Natural killer cell treated with Interleukin-12 subunit alpha and Interleukin-12 subunit beta and Interleukin-15 and Interleukin-18, amount 100 ng/mL, for 72 hours (primary cell): ENCODE results near the gene ADORA3. TPM values are rescaled to one million over a fixed set of nuclear protein-coding genes. Genes with fewer than 3 reads are reported as not detected.
A peak's percentile ranks its signal among the peaks of the same experiment; 100 is the strongest.

Source experiments
- ATAC-seq, 2 donors: fragments of 150-1000 bp; cut with Tn5 transposase in 1 of 2; sonication (Bioruptor Pico), chemical (Tn5 transposase) in 1 of 2; 2 replicates each; pipeline ENCODE4 v1.10.0; 2021
- DNase-seq: peaks from one replicate; pipeline ENCODE4 v3.0.0; 2022; ENCODE audit warnings: low spot score
- H3K27ac Mint-ChIP-seq, 2 donors: 1 replicate in 1 of 2; 2 replicates in 1 of 2; pipeline ENCODE4 v1.8.0; 2022; ENCODE audit warnings: mixed read lengths in 2 of 2, mild to moderate bottlenecking in 1 of 2, moderate library complexity in 1 of 2
- H3K27me3 Mint-ChIP-seq, 2 donors: 1 replicate in 1 of 2; 2 replicates in 1 of 2; pipeline ENCODE4 v1.8.0; 2022; ENCODE audit warnings: mixed read lengths in 2 of 2
- H3K36me3 Mint-ChIP-seq: one replicate; pipeline ENCODE4 v1.8.0; 2022; ENCODE audit warnings: mixed read lengths
- H3K4me1 Mint-ChIP-seq, 2 donors: 1 replicate in 1 of 2; 2 replicates in 1 of 2; pipeline ENCODE4 v1.8.0; 2022; ENCODE audit warnings: low read depth in 2 of 2, mixed read lengths in 2 of 2, mild to moderate bottlenecking in 1 of 2
- H3K4me3 Mint-ChIP-seq: one replicate; pipeline ENCODE4 v1.8.0; 2022; ENCODE audit warnings: mixed read lengths
- H3K9me3 Mint-ChIP-seq: 2 replicates; pipeline ENCODE4 v1.8.0; 2022; ENCODE audit warnings: mixed read lengths
- total RNA-seq, 2 donors: library from RNA; stranded (reverse); gene quantifications; one replicate each; pipeline ENCODE4 v1.2.3, GENCODE V29; 2022

The ADORA3 gene
- total RNA-seq, 2 donors from 2014 or later = not detected

GRCh38 chr1:111480674-111481073 is 22.8 kb downstream of the ADORA3 start:
- no peaks in the 10 kb centered on the region for H3K27me3 Mint-ChIP-seq
- peaks cover 35 to 38% of the 10 kb centered on the region in 2 donors for H3K4me1 Mint-ChIP-seq
- H3K4me3 Mint-ChIP-seq = no peak overlapping the region
- no peak for DNase-seq
- no peak overlapping the region for H3K27ac Mint-ChIP-seq
- no peaks in the 10 kb centered on the region for H3K9me3 Mint-ChIP-seq
- H3K36me3 Mint-ChIP-seq = peaks cover 10% of the 10 kb centered on the region
- ATAC-seq = no peak

- no peaks in the 10 kb centered on the region for H3K9me3 Mint-ChIP-seq
- H3K4me1 Mint-ChIP-seq = peaks cover 47 to 50% of the 10 kb centered on the region in 2 donors
- ATAC-seq = peak; percentile 49 to 58
These were observed 26.6 kb downstream of the ADORA3 start for GRCh38 chr1:111476761-111477309.

GRCh38 chr1:111476214-111476613 is 27.2 kb downstream of the ADORA3 start:
- no peaks in the 10 kb centered on the region for H3K27me3 Mint-ChIP-seq
- no peaks in the 10 kb centered on the region for H3K9me3 Mint-ChIP-seq
- H3K36me3 Mint-ChIP-seq = peaks cover 10% of the 10 kb centered on the region
- DNase-seq (no peak), ATAC-seq (no peak)
- peaks cover 47 to 50% of the 10 kb centered on the region in 2 donors for H3K4me1 Mint-ChIP-seq
- H3K4me3 Mint-ChIP-seq = peak overlapping the region; percentile 86
- H3K27ac Mint-ChIP-seq = peak overlapping the region; percentile 24 to 45

More at GRCh38 chr1:111476761-111477309, 26.6 kb downstream of the ADORA3 start:
- Mint-ChIP-seq H3K27me3 (no peaks in the 10 kb centered on the region), H3K4me3 (peak overlapping the region; percentile 86), H3K36me3 (peaks cover 10% of the 10 kb centered on the region), H3K27ac (peak overlapping the region; percentile 45 to 51)
- DNase-seq = no peak

- peak overlapping the region; percentile 86 for H3K4me3 Mint-ChIP-seq
- DNase-seq (peak; percentile 72), ATAC-seq (peak; percentile 83)
- no peaks in the 10 kb centered on the region for H3K27me3 Mint-ChIP-seq
- no peaks in the 10 kb centered on the region for H3K9me3 Mint-ChIP-seq
- peaks cover 47 to 50% of the 10 kb centered on the region in 2 donors for H3K4me1 Mint-ChIP-seq
- peak overlapping the region; percentile 24 to 45 for H3K27ac Mint-ChIP-seq
- H3K36me3 Mint-ChIP-seq = peaks cover 10% of the 10 kb centered on the region
These were observed 27.7 kb downstream of the ADORA3 start for GRCh38 chr1:111475701-111476100.

- Mint-ChIP-seq H3K4me3 (peak overlapping the region; percentile 86), H3K27ac (no peak overlapping the region), H3K4me1 (peaks cover 45 to 50% of the 10 kb centered on the region in 2 donors), H3K36me3 (peaks cover 10% of the 10 kb centered on the region), H3K27me3 (no peaks in the 10 kb centered on the region), H3K9me3 (no peaks in the 10 kb centered on the region)
- no peak for ATAC-seq
- DNase-seq = no peak
These were observed 28.9 kb downstream of the ADORA3 start for GRCh38 chr1:111474521-111474920.

GRCh38 chr1:111474106-111474505 is 29.3 kb downstream of the ADORA3 start:
- H3K27me3 Mint-ChIP-seq = no peaks in the 10 kb centered on the region
- H3K4me1 Mint-ChIP-seq = peaks cover 45 to 50% of the 10 kb centered on the region in 2 donors
- peak overlapping the region; percentile 86 for H3K4me3 Mint-ChIP-seq
- H3K9me3 Mint-ChIP-seq = no peaks in the 10 kb centered on the region
- ATAC-seq (no peak), DNase-seq (no peak)
- peaks cover 10% of the 10 kb centered on the region for H3K36me3 Mint-ChIP-seq
- H3K27ac Mint-ChIP-seq = peak overlapping the region in 1 of 2 donors; percentile 68

- Mint-ChIP-seq H3K4me3 (no peak overlapping the region), H3K36me3 (no peaks in the 10 kb centered on the region), H3K27ac (no peak overlapping the region), H3K27me3 (no peaks in the 10 kb centered on the region), H3K9me3 (no peaks in the 10 kb centered on the region), H3K4me1 (peaks cover 25 to 29% of the 10 kb centered on the region in 2 donors)
- ATAC-seq (no peak), DNase-seq (no peak)
These were observed 31.9 kb downstream of the ADORA3 start for GRCh38 chr1:111471538-111471937.

GRCh38 chr1:111471012-111471411 is 32.4 kb downstream of the ADORA3 start:
- H3K27ac Mint-ChIP-seq = no peak overlapping the region
- H3K4me1 Mint-ChIP-seq = peaks cover 23 to 24% of the 10 kb centered on the region in 2 donors
- H3K27me3 Mint-ChIP-seq = no peaks in the 10 kb centered on the region
- DNase-seq (peak; percentile 77), ATAC-seq (peak; percentile 87 to 91)
- H3K9me3 Mint-ChIP-seq = no peaks in the 10 kb centered on the region
- no peak overlapping the region for H3K4me3 Mint-ChIP-seq
- no peaks in the 10 kb centered on the region for H3K36me3 Mint-ChIP-seq

GRCh38 chr1:111470596-111470995 is 32.8 kb downstream of the ADORA3 start:
- H3K9me3 Mint-ChIP-seq = no peaks in the 10 kb centered on the region
- H3K4me3 Mint-ChIP-seq = no peak overlapping the region
- peaks cover 18 to 20% of the 10 kb centered on the region in 2 donors for H3K4me1 Mint-ChIP-seq
- no peaks in the 10 kb centered on the region for H3K36me3 Mint-ChIP-seq
- no peak overlapping the region for H3K27ac Mint-ChIP-seq
- ATAC-seq (peak; percentile 30 to 43), DNase-seq (no peak)
- H3K27me3 Mint-ChIP-seq = no peaks in the 10 kb centered on the region

- no peaks in the 10 kb centered on the region for H3K9me3 Mint-ChIP-seq
- H3K4me1 Mint-ChIP-seq = peaks cover 13% of the 10 kb centered on the region in 2 donors
- no peaks in the 10 kb centered on the region for H3K27me3 Mint-ChIP-seq
- H3K27ac Mint-ChIP-seq = no peak overlapping the region
- ATAC-seq (no peak), DNase-seq (no peak)
- peaks cover 7% of the 10 kb centered on the region for H3K36me3 Mint-ChIP-seq
- H3K4me3 Mint-ChIP-seq = no peak overlapping the region
These were observed 33.9 kb downstream of the ADORA3 start for GRCh38 chr1:111469539-111469938.

GRCh38 chr1:111468717-111469100 is 34.7 kb downstream of the ADORA3 start:
- Mint-ChIP-seq H3K4me3 (no peak overlapping the region), H3K27ac (no peak overlapping the region), H3K9me3 (no peaks in the 10 kb centered on the region), H3K27me3 (no peaks in the 10 kb centered on the region), H3K36me3 (peaks cover 7% of the 10 kb centered on the region), H3K4me1 (peaks cover 7 to 8% of the 10 kb centered on the region in 2 donors)
- DNase-seq = no peak
- no peak for ATAC-seq

GRCh38 chr1:111467865-111468716 is 35.3 kb downstream of the ADORA3 start:
- DNase-seq (no peak), ATAC-seq (no peak)
- no peaks in the 10 kb centered on the region for H3K27me3 Mint-ChIP-seq
- H3K36me3 Mint-ChIP-seq = peaks cover 12% of the 10 kb centered on the region
- H3K27ac Mint-ChIP-seq = no peak overlapping the region
- H3K4me1 Mint-ChIP-seq = peaks cover 7 to 11% of the 10 kb centered on the region in 2 donors
- no peak overlapping the region for H3K4me3 Mint-ChIP-seq
- no peaks in the 10 kb centered on the region for H3K9me3 Mint-ChIP-seq

GRCh38 chr1:111466480-111466879 is 37.0 kb downstream of the ADORA3 start:
- Mint-ChIP-seq H3K4me1 (peaks cover 0 to 10% of the 10 kb centered on the region in 2 donors), H3K36me3 (peaks cover 23% of the 10 kb centered on the region), H3K9me3 (no peaks in the 10 kb centered on the region), H3K4me3 (no peak overlapping the region), H3K27ac (no peak overlapping the region), H3K27me3 (no peaks in the 10 kb centered on the region)
- no peak for DNase-seq
- no peak for ATAC-seq

- Mint-ChIP-seq H3K36me3 (peaks cover 26% of the 10 kb centered on the region), H3K4me3 (no peak overlapping the region), H3K27ac (no peak overlapping the region), H3K27me3 (no peaks in the 10 kb centered on the region), H3K4me1 (peaks cover under 1 to 10% of the 10 kb centered on the region in 2 donors), H3K9me3 (no peaks in the 10 kb centered on the region)
- no peak for DNase-seq
- no peak for ATAC-seq
These were observed 37.7 kb downstream of the ADORA3 start for GRCh38 chr1:111465754-111466153.
